Epithelial cell of proximal tubule (primary cell): Measurements from ENCODE around the gene REXO1. TPM values are rescaled to one million over a fixed set of nuclear protein-coding genes. Genes with fewer than 3 reads are reported as not detected.

Experiments used
- DNase-seq: peaks from one replicate; pipeline ENCODE4 v3.0.0-alpha.2; 2011; ENCODE audit warnings: low read depth
- H3K4me3 ChIP-seq: 2 replicates; pipeline ENCODE4 v1.5.1; 2011; ENCODE audit warnings: low read depth, mild to moderate bottlenecking, low read length
- CTCF ChIP-seq: conservative IDR thresholded peaks from 2 replicates; pipeline ENCODE4 v1.5.1; 2012; ENCODE audit warnings: low read depth, mild to moderate bottlenecking, low read length
- total RNA-seq: library from RNA; depleted of rRNA; stranded (reverse); fragments of >200 nt; gene quantifications from 2 replicates; pipeline ENCODE4 v1.2.3, GENCODE V29; 2015

Gene REXO1
- total RNA-seq, 1 donor from 2014 or later: 18.4 TPM

- no peak overlapping the region for H3K4me3 ChIP-seq
- DNase-seq: no peak
- TF ChIP-seq CTCF: no peak
Observed at GRCh38 chr19:1854039-1854541, 5.8 kb upstream of the REXO1 start.

- TF ChIP-seq CTCF: peak; percentile 81
- no peak overlapping the region for H3K4me3 ChIP-seq
- no peak for DNase-seq
Observed at GRCh38 chr19:1853295-1854038, 5.2 kb upstream of the REXO1 start.

GRCh38 chr19:1852581-1853128 lies 4.4 kb upstream of the REXO1 start:
- H3K4me3 ChIP-seq: no peak overlapping the region
- TF ChIP-seq CTCF: no peak
- no peak for DNase-seq

DNA sequence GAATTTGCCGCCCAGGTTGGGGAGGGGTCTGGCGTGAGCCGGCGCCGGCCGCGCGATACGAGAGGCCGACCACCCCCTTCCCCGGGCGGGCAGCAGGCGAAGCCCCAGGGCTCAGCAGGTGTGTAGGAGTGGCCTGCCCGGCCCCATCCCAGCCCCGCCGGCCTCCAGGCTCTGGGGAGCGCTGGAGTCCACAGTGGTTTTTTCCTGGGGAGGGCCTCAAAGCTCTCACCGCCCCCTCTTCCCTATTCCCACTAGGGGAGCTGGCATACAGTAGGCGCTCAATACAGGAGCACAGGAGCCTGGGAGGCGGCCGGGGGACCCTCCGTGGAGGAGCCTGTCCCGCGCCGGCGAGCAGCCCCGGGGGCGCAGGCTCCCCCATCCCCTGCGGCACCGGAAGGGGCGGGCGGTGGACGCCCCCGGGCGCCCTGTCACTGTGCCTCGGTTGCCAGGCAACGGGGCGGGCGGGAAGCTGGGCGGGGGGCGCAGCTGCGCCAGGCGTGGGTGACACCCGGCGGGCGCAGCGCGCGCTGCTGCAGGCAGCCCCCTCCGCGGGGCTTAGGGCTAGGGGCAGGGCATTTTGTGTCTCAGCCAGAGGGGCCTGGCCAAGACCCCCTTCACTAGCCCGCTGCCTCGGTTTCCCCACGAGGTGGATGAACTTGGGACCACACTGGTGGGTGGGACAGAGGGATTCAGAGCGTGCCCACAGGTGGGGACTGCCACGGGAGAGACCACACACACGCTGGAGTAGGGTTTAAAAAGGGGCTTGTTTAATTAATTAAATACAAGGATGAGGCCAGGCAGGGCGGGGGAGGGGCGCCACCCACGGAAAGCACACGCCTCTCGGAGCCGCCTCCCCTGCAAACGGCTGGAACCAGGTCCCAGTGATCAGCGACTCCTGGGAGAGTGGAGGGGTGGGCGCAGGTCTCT lies 3.6 kb upstream of the REXO1 start:
- no peak for DNase-seq
- no peak for TF ChIP-seq CTCF
- H3K4me3 ChIP-seq: no peak overlapping the region

DNA sequence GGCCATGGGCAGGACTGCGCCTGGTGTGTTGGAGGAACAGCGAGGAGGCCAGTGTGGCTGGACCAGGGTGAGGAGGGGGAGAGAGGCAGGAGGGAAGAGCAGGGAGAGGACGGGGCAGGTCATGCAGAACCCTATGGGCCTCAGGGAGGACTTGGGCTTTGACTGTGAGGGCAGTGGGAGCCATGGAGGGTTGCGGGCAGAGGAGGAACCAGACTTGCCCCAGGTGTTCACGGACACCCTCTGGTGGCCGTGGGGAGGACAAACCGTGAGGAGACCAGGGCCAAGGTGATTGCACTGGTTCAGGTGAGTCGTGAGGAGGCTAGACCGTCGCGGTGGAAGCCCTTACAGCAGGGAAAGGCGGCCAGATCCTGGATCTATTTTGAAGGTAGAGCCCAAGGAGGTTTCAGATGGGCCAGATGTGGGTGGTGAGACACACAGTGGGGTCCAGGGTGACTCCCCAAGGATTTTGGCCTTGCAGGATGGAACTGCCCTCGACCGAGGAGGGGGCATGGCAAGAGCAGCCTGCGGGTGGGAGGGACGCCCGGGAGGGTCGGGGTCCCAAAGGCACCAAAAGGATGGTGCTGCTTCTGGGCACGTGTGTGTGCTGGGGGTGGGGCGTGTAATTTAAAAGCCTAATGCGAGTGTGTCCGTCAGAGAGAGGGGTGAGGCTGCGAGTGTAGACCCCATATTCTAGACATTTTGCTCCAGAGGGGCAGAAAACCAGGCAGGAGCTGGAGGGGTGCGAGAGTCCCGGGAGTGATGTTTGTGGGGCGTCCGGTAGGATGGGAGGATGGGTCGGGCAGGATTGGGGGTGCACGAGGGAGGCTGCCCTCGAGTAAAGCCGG lies 2.7 kb upstream of the REXO1 start:
- DNase-seq: no peak
- TF ChIP-seq CTCF: peak; percentile 23
- H3K4me3 ChIP-seq: no peak overlapping the region

GRCh38 chr19:1849886-1850398 lies 1.7 kb upstream of the REXO1 start:
- H3K4me3 ChIP-seq: no peak overlapping the region
- no peak for DNase-seq
- no peak for TF ChIP-seq CTCF
